ENCODE measurements around the gene PROKR1.
A peak's percentile ranks its signal among the peaks of the same experiment; 100 is the strongest.
"Not testable (repeated sequence)": the region's sequence is repeated elsewhere in the genome, so short reads cannot be mapped to it uniquely, and the experiment has no call there.

PROKR1 gene

DNA sequence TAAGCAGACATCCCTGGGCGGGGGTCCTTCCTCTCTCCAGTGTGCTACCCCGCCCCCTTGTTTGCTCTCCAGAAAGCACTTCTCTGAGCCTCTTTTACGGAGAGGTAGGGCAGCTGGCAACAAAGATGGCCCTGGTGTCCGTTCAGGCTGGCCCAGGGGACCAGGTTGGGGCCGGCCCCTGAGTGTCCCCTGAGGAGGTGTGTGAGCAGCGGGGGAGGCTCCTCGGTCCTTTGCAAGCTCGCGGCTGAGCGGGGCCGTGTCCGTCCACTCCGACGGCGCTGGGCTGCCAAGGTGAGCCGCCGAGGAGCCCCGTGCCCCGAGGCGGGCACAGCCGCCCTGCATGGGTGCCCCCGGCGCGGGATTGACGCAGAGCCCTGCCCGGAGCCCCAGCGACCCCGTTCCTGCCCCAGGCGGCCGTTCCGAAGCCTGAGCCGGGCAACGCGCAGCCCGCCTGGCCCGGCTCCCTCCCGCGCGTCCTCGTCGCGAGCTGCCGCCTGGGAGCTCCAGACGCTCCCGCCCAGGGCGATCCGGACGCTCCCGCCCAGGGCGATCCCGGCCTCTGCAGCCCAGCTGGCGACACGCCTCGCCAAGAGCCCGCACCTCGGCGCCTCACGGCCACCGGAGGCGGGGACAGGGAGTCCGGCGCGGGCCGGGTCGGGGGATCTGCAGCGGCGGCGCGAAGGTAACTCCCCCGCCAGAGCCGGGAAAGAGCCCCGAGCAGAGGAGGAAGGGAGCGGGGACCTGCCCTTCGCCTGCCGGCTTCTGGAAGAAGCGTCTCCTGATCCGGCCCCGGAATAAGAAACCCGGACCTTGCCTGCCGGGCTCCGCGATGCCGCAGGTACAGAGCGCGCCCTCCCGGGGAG, at the start of gene PROKR1:
TSS of gene PROKR1 (plus strand) at position 569 of the 863 bp plus-strand sequence. CDS start 2,243 bp downstream, outside the sequence.
- DNase-seq = peak; percentile 24 to 33

DNA sequence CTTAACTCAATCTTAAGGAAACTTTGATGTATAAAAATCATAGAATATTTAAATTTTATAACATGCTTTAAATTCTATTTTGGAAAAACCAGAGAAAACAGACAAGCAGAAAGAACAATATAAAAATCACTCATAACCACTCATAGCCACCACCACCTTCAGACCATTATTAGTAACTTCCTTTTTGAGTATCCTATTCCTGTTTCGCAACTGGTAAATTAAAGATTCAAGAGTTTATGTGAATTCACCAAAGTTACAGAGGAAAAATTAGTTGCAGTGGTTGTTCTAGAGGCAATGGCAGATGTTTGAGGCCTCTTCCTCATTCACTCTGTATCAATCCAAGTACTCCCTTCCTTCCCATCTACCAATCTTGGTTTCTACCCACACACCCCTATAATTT, 49.3 kb upstream of the PROKR1 start:
- no peak for DNase-seq

DNA sequence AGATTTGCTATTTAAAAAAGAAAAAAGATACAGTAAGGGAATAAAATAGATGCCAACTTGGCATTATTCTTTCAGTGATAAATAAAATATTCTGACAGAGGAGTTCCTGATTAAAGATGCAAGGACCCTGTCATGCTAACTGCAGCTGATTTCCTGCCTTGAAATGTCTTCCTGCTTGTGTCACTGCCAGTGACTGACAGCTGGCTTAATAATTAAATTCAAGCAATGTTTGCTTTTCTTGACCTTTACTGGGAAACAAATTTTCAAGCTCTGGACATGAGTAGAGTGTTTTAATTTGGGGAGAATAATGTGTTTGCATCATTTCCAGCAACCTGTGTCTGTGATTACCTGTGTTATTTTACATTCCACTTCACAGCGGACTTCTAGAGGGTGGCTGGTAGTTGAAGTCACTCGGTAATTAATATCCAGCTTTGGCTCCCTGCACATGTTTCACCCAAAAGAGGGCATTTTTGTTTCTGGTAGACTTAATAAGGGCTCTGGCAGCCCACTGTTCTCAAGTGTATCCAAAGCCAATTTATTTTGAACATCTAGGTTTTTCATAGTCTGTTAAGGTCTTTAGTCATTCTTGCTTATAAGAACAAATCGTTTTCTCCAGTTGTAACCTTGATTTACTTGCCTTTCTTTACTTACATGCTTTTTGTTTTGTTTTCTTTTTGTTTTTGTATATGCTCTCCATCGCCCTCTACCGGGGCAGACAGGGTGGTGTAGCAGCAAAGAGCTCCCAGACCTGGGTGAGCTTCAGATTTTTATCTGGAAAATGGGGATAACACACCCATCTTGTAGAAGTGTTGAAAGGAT, 48.5 kb upstream of the PROKR1 start:
- peak; percentile 47 to 60 for DNase-seq

DNA sequence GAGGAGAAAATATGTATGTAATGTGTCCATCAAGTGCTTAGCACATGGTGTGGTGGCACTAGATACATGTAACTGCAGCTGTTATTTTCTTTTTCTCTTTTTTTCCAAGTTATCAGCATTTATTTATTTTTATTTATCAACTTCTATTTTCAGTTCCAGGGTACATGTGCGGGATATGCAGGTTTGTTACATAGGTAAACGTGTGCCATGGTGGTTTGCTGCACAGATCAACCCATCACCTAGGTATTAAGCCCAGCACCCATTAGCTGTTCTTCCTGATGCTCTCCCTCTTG, 47.9 kb upstream of the PROKR1 start:
- not testable (repeated sequence) for DNase-seq

DNA sequence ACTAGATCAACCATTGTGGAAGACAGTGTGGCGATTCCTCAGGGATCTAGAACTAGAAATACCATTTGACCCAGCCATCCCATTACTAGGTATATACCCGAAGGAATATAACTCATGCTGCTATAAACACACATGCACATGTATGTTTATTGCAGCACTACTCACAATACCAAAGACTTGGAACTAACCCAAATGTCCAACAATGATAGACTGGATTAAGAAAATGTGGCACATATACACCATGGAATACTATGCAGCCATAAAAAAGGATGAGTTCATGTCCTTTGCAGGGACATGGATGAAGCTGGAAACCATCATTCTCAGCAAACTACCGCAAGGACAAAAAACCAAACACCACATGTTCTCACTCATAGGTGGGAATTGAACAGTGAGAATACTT, 42.9 kb upstream of the PROKR1 start:
- not testable (repeated sequence) for DNase-seq

DNA sequence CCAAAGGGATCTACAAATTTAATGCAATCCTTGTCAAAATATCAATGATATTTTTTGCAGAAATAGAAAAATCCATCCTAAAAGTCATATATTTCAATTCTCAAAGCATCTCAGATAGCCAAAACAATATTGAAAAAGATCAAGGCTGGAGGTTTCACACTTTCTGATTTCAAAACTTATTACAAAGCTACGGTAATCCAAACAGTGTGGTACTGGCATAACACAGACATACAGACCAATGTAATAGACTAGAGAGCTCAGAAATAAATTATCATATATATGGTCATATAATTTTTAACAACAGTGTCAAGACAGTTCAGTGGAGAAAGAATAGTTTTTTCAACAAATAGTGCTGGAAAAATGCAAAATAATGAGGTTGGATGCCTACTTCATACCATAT, 40.3 kb upstream of the PROKR1 start:
- DNase-seq = no peak

DNA sequence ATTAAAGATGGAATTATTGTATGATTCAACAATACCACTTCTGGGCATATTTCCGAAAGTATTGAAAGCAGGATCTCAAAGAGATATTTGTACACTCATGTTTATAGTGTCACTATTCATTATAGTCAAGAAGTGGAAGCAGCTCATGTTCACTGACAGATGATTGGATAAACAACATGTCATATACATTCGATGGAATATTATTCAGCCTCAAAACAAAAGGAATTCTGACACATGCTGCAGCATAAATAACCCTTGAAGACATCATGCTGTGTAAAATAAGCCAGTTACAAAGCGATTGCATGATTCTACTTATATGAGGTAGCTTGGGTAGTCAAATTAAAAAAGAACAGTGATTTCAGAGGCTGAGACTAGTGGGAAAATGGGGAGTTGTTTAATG, 39.3 kb upstream of the PROKR1 start:
- no peak for DNase-seq

DNA sequence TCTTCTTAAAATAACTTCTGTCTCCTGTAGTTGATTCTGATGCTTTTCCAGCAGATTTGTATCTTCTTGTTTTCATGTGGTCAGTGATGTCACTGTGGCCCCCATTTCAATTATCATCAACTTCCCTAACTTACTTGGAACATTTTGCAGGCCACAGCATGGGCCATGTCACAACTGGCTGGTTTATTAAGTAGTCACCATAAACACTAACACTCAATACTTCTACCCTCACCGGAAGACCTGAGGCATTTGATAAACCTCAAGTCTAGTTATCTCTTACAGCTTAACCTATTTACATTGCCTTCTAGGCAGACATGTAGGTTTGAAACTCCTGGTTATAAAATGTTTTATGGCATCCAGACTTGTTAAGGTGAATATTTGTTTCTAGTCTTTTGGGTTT, 37.4 kb upstream of the PROKR1 start:
- no peak for DNase-seq

DNA sequence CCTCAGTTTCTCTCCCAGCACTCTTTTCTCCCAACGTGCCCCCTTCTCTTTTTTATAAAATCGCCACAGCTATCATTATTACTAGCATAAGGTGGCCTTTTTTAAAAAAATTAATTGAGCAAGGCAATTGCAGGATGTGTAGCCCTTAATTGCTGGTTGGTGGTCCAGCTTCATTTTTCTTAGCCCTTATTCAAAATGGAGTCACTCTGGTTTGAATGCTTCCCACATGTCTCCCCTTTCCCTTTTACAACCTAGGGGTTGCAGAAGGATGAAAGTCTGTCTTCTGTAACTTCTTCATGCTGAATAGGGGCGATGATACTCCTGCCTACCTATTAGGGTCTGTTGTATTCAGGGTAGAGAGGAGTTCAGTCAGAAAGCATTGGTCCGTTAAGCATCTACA, 36.6 kb upstream of the PROKR1 start:
- DNase-seq = no peak

DNA sequence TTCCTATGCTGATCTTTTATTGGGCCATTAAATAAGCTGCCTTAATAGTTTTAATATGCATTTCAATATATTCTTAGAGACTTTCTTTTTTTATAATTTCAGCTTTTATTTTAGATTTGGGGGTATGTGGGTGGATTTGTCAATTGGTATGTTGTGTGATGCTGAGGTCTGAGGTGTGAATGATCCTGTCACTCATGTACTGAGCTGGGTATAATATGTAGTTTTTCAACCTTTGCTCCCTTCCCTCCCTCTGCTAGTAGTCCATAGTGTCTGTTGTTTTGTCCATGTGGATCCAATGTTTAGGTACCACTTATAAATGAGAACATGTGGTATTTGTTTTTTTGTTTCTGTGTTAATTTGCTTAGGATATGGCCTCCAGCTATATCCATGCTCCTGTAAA, 35.5 kb upstream of the PROKR1 start:
- DNase-seq = no peak

DNA sequence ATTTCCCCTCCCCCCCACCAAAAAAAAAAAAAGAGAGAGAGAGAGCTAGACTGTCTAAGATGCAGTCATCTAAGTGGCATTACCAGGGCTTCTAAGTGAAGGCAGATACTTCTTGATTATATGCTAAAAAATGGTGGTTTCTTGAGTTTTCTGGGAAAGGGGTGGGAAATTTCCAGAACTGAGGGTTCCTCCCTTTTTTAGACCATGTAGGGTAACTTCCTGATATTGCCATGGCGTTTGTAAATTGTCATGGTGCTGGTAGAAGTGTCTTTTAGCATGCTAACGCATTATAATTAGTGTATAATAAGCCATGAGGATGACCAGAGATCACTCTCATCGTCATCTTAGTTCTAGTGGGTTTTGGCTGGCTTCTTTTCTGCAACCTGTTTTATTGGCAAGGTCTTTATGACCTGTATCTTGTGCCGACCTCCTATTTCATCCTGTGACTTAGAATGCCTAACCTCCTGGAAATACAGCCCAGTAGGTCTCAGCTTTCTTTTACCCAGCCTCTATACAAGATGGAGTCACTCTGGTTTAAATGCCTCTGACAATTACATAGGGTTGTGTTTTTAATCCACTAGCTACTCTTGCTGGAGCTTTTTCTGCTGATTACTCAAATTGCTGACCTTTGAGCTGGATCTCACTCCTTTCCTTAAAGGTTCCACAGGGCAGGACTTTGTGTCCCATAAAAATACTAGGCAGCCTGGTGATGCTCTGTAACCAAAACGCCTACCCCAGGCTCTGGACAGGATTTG, 30.4 kb upstream of the PROKR1 start:
- no peak for DNase-seq

DNA sequence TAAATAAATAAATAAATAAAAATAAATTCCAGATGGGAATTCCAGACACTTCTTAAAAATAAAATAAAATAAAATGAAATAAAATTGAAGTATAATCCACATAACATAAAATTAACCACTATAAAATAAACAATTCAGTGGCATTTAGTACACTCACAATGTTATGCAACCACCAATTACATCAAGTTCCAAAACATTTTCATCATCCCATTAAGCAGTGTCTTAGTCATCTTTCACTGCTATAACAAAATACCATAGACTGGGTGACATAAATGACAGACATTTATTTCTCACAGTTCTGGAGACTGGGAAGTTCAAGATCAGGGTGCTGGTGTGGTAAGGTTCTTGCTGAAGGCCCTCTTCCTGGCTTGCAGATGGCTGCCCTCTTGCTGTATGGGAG, 22.6 kb upstream of the PROKR1 start:
- no peak for DNase-seq

DNA sequence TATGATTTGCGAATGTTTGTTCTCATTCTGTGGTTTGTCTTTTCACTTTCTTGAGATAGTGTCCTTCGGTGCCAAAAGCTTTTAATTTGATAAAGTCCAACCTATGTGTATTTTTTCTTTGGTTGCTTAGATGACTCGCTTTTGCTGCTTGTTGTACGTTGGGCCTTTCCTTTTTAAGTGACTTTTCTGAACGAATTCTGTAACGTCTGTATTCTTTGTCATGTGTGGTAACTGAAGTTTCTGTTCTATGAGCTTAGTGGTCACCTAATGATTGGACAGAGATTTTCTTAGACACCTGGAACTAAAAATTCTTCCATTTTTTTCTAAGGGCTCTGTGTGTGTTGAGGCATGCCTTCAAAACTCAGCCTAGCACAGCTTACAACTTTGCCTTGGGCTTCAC, 19.6 kb upstream of the PROKR1 start:
- no peak for DNase-seq

DNA sequence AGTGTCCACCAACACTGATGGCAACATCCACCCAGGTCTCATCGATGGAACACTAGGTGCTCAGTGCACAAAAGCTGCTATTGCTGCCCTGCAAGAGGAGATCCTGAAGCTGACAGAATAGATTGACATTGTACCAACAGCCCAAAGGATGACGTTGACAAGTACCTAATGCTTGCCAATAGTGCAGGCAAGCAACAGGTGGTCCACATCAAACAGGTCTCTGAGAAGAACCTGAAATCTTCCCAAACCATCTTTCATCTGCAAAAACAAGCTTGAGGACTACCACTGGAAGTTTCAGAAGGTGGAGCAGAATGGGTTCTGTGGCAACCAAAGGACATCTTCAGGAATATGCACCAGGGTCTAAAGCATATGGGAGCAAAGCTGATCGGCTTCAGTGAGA, 15.8 kb upstream of the PROKR1 start:
- no peak for DNase-seq

DNA sequence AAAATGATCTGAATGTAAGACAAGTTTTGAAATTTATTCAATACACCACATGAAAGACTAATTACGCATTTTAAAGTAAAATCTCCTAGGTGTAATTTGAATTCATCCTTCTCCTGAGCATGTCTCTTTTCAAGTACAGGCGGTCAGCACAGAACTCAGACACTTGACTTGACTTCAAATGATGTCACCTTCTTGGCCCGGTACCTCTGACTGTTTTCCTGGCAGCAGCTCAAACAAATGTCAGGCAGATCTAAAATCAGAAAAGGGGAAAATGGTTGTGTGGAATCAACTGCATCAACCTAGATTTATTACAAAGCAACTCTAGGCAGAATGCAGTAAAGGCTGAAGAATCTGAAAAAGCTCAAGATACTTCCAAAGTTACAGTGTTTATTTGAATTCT, 11.4 kb upstream of the PROKR1 start:
- DNase-seq = no peak

DNA sequence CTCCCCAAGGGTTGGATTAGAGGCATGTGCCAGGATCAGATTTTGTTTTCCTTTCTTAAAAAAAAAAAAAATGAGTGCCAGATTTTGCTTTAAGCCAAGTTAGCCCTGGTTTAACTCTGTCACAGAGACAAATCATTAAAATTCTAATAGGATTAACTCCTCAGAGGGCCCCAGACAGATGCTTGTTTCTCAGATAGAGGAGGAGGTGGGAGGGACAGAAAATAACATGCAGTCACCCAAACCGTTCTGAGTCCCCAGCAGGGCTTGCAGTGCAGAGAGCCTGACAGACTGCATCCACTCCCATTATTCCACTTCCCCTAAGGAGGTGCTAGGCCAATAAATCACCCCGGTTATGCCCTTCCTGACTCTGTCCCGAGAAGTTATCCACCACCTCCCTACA, 6.3 kb upstream of the PROKR1 start:
- DNase-seq = no peak

DNA sequence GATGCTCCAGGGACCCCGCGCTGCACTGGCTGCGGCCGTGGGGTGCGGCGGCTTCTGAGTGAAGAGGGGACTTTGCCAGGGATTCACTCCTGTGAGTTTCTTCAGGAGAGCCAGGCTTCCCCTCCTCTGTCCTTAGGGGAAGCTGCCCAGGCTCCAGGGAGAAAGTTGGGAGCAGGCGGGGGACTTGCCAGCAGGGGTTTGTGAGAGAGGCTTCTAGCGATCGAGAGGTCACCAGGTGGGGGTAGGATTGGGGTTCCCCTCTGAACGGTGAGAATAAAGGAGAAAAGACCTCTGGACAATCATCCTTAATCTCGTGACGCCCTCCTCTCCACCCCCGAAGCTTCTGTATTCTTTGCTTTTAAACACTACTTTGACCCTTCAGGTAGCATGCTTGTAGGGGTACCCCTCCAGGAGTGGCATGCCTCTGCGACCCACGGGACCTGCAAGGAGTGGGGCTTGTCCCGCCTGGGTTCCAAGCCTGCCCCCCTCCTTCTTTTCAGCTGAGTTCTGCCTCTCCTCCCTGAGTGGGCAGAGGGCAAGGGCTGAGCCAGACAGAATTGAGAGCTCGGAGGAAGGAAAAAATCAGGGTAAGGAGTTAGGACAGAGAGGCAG, 601 bp downstream of the PROKR1 start:
- no peak for DNase-seq

DNA sequence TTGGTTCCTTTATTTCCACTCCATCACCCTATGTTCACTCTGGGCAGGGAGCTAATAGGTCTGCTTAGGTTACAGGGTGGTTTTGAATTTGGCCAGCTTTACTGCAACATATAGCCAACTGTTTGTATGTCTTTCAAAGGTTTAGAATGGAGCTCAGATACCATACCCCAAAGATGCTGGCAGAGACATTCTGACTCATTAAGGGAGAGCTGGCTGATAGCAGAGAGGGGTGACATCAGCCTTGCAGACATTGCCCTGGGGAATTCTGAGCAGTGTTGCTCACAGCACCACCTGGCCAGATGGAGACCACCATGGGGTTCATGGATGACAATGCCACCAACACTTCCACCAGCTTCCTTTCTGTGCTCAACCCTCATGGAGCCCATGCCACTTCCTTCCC, 2.1 kb downstream of the PROKR1 start:
- DNase-seq = no peak

DNA sequence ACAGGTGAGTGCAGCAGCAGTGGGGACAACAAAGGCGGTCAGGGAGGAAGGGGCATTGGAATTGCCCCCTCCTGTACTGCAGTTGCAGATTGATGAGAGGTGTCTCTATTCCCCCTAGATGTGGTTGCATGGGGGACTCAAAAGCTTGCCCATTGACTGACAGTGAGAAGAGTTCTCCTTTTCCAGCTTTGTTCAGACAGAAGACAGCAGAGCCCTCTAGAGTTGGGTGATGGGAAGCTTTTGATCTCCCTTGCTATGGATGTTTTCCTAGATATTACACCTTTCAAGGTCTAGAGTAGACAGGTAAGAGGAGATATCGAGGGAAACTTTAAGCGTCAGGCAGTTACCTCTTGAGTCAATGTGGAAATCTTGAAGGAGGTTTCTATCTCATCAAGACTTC, 2.9 kb downstream of the PROKR1 start:
- DNase-seq = no peak

DNA sequence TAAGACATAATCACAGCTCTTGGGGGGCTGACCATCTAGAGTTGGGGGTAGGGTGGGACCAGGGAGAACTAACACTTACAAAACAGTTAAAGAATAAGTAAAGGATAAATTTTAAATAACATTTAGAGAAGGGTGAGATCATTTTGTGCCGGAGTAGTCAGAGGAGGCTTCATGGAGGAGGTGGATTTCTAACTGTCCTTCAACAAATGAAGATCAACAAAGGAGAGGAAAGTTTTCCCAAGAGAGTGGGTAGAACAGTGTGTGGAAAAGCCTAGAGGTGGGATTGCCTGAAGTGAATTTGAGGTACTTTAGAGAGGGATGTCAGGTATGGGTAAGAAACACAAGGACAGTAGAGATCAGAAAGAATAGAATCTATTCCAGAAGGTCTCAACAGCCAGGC, 7.3 kb downstream of the PROKR1 start:
- no peak for DNase-seq

DNA sequence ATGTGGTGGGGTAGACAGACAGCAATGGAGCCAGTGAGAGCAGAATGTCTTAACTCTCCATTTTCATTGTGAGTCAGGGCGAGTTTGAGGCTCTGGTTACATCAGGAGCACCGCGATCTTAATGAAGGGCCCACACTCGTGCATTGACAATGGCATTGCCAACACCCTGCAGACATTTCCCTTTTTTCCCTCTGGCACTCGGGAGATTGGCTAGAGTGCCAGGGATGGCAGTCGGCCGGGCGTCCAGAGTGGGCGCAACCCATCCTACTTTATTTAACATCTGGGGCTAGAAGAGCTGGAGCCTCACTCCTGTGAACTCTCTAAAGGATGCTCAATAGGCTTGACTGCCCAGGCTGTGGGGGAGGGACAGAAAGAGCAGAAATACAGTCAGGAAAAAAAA, 9.7 kb downstream of the PROKR1 start:
- peak in 1 of 2 experiments; percentile 30 for DNase-seq

DNA sequence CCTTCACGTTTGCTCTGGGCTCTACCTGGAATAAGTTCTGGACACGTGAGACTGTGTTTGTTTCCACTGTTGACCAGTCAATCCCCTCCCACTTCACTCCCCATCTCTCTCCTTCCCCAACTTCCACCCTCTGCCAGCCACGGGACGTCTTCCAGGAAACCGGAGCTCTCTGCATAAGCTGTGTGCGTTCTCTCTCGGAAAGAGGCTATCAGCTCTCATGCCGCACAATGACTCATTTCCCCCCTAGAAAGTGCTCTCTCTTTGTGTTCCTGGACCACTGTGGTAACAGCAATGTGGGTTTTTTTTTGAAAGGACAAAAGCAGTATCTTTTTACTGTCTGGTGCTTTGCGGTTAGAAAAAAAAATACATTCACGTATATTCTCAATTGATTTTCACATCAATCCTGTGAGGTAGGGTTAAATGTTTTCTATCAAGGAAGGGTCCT, 10.2 kb downstream of the PROKR1 start:
- peak; percentile 50 to 65 for DNase-seq

DNA sequence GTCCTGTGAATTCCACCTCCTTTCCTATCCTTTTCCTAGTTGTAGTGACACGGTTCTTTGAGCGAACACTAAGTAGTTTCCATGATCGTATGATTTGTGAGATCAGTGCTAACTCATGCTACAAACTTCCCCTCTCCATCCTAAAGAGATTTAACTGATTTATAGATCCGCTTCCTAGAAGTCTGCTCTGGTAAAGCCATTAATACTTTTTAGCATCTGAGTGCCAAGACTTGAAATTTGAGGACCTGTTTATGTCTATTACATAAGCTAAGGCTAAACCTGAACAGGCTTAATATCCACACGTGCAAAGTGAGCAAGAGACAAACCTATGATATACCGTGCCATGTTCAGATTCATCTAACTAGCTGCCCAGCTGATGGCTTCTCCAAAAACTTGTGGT, 14.9 kb downstream of the PROKR1 start:
- no peak for DNase-seq
